PFSK-1 (cell line): ENCODE measurements around the gene TCEA2.

Source experiments
- FOXP2 ChIP-seq: optimal IDR thresholded peaks from 2 replicates; pipeline ENCODE3; 2011; ENCODE audit warnings: borderline replicate concordance, control low read depth, inconsistent platforms; ENCODE audit not compliant: insufficient read depth; ENCODE audit errors: extremely low read length, extremely low read depth
- POLR2AphosphoS5 ChIP-seq: IDR thresholded peaks from 2 replicates; pipeline ENCODE4 v1.6.1; 2012; ENCODE audit warnings: low read depth, mild to moderate bottlenecking, control low read depth, low read length, moderate library complexity
- SIN3A ChIP-seq: IDR thresholded peaks from 2 replicates; pipeline ENCODE4 v1.6.1; 2012; ENCODE audit warnings: mild to moderate bottlenecking, low read length, moderate library complexity, borderline replicate concordance; ENCODE audit not compliant: insufficient read depth
- TAF1 ChIP-seq: IDR thresholded peaks from 2 replicates; pipeline ENCODE4 v1.6.1; 2012; ENCODE audit warnings: low read length, control low read depth, borderline replicate concordance; ENCODE audit not compliant: insufficient read depth
- TF ChIP-seq, protein P1 (sequence below), 2 experiments: IDR thresholded peaks; 2 replicates each; pipeline versions ENCODE4 v1.6.1 to v1.8.0; 2011 to 2012; ENCODE audit warnings: low read depth in 2 of 2, low read length in 2 of 2, control low read depth in 1 of 2, inconsistent platforms in 1 of 2, mild to moderate bottlenecking in 1 of 2, moderate library complexity in 1 of 2; ENCODE audit not compliant: insufficient read depth in 1 of 2

DNA sequence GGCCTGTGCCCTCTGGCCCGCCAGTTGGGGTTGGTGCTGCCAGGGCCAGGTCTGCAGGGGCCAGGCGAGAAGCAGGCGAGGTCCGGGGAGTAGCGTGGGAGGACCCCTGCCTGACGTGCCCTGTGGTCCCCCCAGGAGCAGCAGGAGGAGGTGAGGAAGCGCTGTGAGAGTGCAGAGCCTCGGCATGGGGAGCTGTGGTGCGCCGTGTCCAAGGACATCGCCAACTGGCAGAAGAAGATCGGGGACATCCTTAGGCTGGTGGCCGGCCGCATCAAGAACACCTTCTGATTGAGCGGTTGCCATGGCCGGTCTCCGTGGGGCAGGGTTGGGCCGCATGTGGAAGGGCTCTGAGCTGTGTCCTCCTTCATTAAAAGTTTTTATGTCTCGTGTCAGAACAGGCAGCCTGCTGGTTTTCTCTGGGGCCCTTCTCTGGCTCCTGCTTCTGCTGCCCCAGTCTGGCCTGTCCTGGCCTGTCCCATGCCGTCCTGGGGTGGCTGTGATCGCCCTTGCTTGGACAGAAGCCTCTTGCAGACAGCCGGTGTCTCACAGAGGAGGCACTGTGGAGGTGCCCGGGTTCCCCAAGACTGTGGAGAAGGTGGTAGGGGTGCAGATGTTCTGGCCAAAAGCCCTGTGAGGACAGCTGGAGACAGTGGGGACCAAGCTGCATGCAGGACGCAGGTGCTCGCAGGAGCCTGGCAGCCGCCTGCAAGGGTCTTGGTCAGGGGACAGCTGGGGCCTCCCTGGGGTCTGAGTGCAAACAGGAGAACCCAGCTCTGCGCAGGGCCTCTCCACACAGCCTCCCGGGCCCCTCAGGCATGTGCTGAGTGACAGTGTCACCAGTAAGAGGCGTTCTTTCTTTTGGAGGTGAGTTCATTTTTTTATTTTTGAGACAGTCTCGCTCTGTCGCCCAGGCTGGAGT lies 30.0 kb upstream of the TCEA2 start:
- TF ChIP-seq POLR2AphosphoS5 (no peak), SIN3A (no peak), TAF1 (no peak), FOXP2 (no peak)
- TF ChIP-seq, protein P1, sequence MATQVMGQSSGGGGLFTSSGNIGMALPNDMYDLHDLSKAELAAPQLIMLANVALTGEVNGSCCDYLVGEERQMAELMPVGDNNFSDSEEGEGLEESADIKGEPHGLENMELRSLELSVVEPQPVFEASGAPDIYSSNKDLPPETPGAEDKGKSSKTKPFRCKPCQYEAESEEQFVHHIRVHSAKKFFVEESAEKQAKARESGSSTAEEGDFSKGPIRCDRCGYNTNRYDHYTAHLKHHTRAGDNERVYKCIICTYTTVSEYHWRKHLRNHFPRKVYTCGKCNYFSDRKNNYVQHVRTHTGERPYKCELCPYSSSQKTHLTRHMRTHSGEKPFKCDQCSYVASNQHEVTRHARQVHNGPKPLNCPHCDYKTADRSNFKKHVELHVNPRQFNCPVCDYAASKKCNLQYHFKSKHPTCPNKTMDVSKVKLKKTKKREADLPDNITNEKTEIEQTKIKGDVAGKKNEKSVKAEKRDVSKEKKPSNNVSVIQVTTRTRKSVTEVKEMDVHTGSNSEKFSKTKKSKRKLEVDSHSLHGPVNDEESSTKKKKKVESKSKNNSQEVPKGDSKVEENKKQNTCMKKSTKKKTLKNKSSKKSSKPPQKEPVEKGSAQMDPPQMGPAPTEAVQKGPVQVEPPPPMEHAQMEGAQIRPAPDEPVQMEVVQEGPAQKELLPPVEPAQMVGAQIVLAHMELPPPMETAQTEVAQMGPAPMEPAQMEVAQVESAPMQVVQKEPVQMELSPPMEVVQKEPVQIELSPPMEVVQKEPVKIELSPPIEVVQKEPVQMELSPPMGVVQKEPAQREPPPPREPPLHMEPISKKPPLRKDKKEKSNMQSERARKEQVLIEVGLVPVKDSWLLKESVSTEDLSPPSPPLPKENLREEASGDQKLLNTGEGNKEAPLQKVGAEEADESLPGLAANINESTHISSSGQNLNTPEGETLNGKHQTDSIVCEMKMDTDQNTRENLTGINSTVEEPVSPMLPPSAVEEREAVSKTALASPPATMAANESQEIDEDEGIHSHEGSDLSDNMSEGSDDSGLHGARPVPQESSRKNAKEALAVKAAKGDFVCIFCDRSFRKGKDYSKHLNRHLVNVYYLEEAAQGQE (IDR thresholded peaks at IDR 0.05; ENCODE audit: insufficient read depth in 1 of 2, low read depth in 2 of 2, low read length in 2 of 2) = no peak
